Thyroid gland (tissue), 4 donors: ENCODE measurements around the gene L2HGDH. TPM values are rescaled to one million over a fixed set of nuclear protein-coding genes. Genes with fewer than 3 reads are reported as not detected.
"Not testable (repeated sequence)": the region's sequence is repeated elsewhere in the genome, so short reads cannot be mapped to it uniquely, and the experiment has no call there.

Experiments
- DNase-seq, 2 donors: peaks; one replicate each; pipeline ENCODE4 v3.0.0-alpha.2; 2019
- H3K27ac ChIP-seq, 3 donors: fragments of 200-600 bp; sonication (generic); 1 replicate in 2 of 3; 2 replicates in 1 of 3; pipeline ENCODE4 v1.5.1; 2016 to 2019; ENCODE audit warnings: mild to moderate bottlenecking in 1 of 3, moderate library complexity in 1 of 3
- H3K27me3 ChIP-seq: fragments of 200-600 bp; sonication (generic); one replicate; pipeline ENCODE4 v1.5.1; 2019
- H3K36me3 ChIP-seq, 2 donors: fragments of 200-600 bp; sonication (generic); one replicate each; pipeline ENCODE4 v1.5.1; 2016 to 2019
- H3K4me1 ChIP-seq, 2 donors: fragments of 200-600 bp; sonication (generic); one replicate each; pipeline ENCODE4 v1.5.1; 2017 to 2019
- H3K4me3 ChIP-seq, 3 donors: fragments of 200-600 bp; sonication (generic); replicated peaks in 1 of 3; 1 replicate in 2 of 3; 2 replicates in 1 of 3; pipeline ENCODE4 v1.5.1; 2016; ENCODE audit warnings: mild to moderate bottlenecking in 1 of 3
- H3K9me3 ChIP-seq: fragments of 200-600 bp; sonication (generic); one replicate; pipeline ENCODE4 v1.5.1; 2017
- POLR2A ChIP-seq, 2 donors: fragments of 450-650 bp; IDR thresholded peaks; one replicate each; pipeline ENCODE4 v1.6.1; 2017; ENCODE audit warnings: antibody characterized with exemption in 2 of 2, mild to moderate bottlenecking in 2 of 2, moderate library complexity in 1 of 2
- WGBS, 2 donors: methylation state at CpG; one replicate each; pipeline ENCODE4 v1.1.5; 2017; 5-methylcytosine and 5-hydroxymethylcytosine counted together
- intact Hi-C: fragments of 100-400 bp; cut with DNase I; formaldehyde crosslinking; loops from one replicate; pipeline ENCODE4 v1.15.1; 2023
- total RNA-seq, 4 donors: library from RNA; depleted of rRNA; stranded (reverse); fragments of >200 nt; gene quantifications; one replicate each; pipeline ENCODE4 v1.2.3, GENCODE V29; 2016
- TF ChIP-seq, protein P1 (sequence below), 6 experiments: fragments of 200-600 bp in 3 of 6; fragments of 450-650 bp in 3 of 6; sonication (generic) in 3 of 6; IDR thresholded peaks; one replicate each; pipeline ENCODE4 v1.5.1; 2016 to 2019; ENCODE audit warnings: antibody characterized with exemption in 6 of 6, mild to moderate bottlenecking in 2 of 6, inconsistent platforms in 1 of 6, moderate library complexity in 1 of 6

The L2HGDH gene
- total RNA-seq, 4 donors from 2014 or later, result 8.7 to 10.9 (median 9.7) TPM

DNA sequence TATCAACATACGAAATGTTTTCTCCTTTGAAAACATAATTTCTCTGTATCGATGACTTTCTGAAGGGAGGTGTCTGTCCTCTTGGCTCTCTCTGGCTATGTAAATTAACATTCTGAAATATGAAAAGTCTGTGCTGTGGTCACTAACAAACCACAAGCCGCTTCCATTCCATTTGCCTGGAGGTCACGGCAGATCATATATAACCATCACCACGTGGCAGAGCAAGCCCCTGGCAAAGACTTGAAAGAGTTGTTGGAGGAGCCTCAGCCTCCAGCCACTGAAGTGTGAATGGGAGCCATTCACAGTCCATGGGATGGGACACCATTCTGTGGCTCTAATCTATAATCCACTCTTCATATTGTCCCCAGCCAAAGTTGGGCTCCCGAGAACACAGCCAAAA lies 45.1 kb upstream of the L2HGDH start:
- Histone ChIP-seq H3K27me3 (no peaks in the 10 kb centered on the region), H3K4me1 (no peaks in the 10 kb centered on the region), H3K36me3 (no peaks in the 10 kb centered on the region), H3K4me3 (no peak overlapping the region), H3K27ac (no peak overlapping the region), H3K9me3 (no peaks in the 10 kb centered on the region)
- intact Hi-C loops, result no loop called here
- no peak for DNase-seq
- TF ChIP-seq POLR2A (IDR thresholded peaks at IDR 0.05), result no peak
- TF ChIP-seq, protein P1, sequence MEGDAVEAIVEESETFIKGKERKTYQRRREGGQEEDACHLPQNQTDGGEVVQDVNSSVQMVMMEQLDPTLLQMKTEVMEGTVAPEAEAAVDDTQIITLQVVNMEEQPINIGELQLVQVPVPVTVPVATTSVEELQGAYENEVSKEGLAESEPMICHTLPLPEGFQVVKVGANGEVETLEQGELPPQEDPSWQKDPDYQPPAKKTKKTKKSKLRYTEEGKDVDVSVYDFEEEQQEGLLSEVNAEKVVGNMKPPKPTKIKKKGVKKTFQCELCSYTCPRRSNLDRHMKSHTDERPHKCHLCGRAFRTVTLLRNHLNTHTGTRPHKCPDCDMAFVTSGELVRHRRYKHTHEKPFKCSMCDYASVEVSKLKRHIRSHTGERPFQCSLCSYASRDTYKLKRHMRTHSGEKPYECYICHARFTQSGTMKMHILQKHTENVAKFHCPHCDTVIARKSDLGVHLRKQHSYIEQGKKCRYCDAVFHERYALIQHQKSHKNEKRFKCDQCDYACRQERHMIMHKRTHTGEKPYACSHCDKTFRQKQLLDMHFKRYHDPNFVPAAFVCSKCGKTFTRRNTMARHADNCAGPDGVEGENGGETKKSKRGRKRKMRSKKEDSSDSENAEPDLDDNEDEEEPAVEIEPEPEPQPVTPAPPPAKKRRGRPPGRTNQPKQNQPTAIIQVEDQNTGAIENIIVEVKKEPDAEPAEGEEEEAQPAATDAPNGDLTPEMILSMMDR (IDR thresholded peaks at IDR 0.05), result no peak
- WGBS, 2 donors, result 71 to 86% methylated on average over 6 of the region's 6 CpGs

DNA sequence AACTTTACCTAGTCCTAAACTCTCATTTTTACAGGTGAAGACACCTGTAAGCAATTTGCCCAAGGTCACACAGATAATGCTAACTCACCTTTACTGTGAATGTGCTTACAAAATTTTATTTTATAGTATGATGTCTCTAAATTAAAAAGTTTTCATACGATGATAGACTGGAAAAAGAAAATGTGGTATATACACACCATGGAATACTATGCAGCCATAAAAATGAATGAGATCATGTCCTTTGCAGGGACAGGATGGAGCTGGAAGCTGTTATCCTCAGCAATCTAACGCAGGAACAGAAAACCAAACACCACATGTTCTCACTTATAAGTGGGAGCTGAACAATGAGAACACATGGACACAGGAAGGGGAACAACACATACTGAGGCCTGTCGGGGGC lies 44.3 kb upstream of the L2HGDH start:
- DNase-seq, H3K4me1 ChIP-seq, H3K27ac ChIP-seq, H3K36me3 ChIP-seq, H3K9me3 ChIP-seq, intact Hi-C loops, H3K27me3 ChIP-seq, H3K4me3 ChIP-seq: not testable (repeated sequence)
- WGBS, 2 donors, result 86% methylated on average over 3 of the region's 3 CpGs

DNA sequence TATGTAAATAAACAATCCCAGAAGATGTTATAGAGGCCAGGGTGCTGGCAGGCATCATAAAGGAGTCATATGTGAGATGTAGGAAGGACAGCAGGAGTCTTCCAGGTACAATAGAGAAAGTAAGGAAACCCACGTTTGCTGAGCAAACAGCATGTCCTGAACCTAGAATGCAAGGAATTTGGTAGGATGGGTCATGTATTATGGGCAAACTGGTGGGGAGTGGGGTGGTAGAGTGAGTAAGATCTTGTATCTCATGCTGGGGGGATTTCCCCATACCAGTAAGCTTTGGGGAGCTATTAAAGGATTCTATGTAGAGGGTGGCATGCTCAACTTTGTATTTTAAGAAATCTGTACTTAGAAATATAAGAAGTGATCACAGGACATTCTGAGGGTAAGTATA lies 43.7 kb upstream of the L2HGDH start:
- DNase-seq, result no peak
- 90 to 97% methylated on average over 1 of the region's 1 CpG for WGBS, 2 donors
- H3K4me3 ChIP-seq, result no peak overlapping the region
- intact Hi-C loops, result no loop called here
- TF ChIP-seq, protein P1 (IDR thresholded peaks at IDR 0.05), result no peak
- no peak for TF ChIP-seq POLR2A (IDR thresholded peaks at IDR 0.05)
- H3K9me3 ChIP-seq, result no peaks in the 10 kb centered on the region
- no peaks in the 10 kb centered on the region for H3K36me3 ChIP-seq
- no peaks in the 10 kb centered on the region for H3K27me3 ChIP-seq
- H3K27ac ChIP-seq, result no peak overlapping the region
- H3K4me1 ChIP-seq, result no peaks in the 10 kb centered on the region

DNA sequence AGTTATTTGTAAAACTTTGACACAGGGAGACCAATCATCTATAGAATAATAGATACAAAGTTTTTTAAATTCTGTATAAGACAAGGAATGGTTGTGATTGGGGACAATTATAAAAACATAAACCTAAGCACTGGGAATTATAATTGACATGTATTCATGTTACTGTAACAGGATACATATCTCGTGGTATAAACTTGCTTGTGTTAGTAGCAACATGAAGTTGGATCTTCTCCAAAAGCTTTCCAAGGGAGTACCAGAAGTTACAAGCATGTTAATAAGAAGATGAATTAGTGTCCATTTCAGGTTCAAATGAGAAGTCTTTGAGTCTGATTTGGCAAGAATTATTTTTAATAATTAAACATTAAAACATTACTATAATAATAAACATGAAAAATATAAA lies 42.5 kb upstream of the L2HGDH start:
- WGBS, 2 donors, result 0 to 73% methylated on average over 1 of the region's 1 CpG
- H3K4me3 ChIP-seq, result no peak overlapping the region
- no peaks in the 10 kb centered on the region for H3K4me1 ChIP-seq
- H3K27ac ChIP-seq, result no peak overlapping the region
- DNase-seq, result no peak
- intact Hi-C loops, result no loop called here
- H3K9me3 ChIP-seq, result no peaks in the 10 kb centered on the region
- H3K27me3 ChIP-seq, result no peaks in the 10 kb centered on the region
- H3K36me3 ChIP-seq, result no peaks in the 10 kb centered on the region
- TF ChIP-seq, protein P1 (IDR thresholded peaks at IDR 0.05), result no peak
- TF ChIP-seq POLR2A (IDR thresholded peaks at IDR 0.05), result no peak

DNA sequence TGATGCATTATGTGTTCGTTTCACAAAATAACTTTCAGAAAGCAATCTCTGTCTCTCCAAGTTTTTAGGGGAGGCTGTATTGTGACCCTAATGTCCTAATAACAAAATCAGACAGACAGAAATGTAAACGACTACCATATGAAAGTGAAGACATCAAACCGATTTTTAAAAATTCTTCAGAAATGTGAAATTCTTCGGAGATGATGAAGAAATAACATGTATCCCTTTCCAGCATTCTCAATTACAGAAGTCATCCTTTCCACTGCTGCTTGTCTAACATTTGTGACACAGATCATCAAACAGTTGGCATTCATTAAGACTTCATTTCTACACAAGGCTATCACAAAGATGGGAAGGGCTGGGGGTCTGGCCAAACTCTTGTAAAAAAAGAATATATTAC lies 41.1 kb upstream of the L2HGDH start:
- Histone ChIP-seq H3K4me1 (no peaks in the 10 kb centered on the region), H3K27ac (no peak overlapping the region)
- WGBS, 2 donors, result 84 to 85% methylated on average over 4 of the region's 4 CpGs

More for the DNA sequence above, 41.1 kb upstream of the L2HGDH start:
- Histone ChIP-seq H3K9me3 (no peaks in the 10 kb centered on the region), H3K27me3 (no peaks in the 10 kb centered on the region), H3K4me3 (no peak overlapping the region), H3K36me3 (no peaks in the 10 kb centered on the region)
- intact Hi-C loops, result no loop called here
- DNase-seq, result no peak
- no peak for TF ChIP-seq POLR2A (IDR thresholded peaks at IDR 0.05)
- TF ChIP-seq, protein P1 (IDR thresholded peaks at IDR 0.05), result no peak
